NCI-H524 treated with DMSO at 0.1 percent for 48 hours (cell line): ENCODE measurements around the gene MOK.

ENCODE experiments used
- DNase-seq: peaks from one replicate; lab custom pipeline; 2025; lab: John Stamatoyannopoulos, UW

The MOK gene

DNA sequence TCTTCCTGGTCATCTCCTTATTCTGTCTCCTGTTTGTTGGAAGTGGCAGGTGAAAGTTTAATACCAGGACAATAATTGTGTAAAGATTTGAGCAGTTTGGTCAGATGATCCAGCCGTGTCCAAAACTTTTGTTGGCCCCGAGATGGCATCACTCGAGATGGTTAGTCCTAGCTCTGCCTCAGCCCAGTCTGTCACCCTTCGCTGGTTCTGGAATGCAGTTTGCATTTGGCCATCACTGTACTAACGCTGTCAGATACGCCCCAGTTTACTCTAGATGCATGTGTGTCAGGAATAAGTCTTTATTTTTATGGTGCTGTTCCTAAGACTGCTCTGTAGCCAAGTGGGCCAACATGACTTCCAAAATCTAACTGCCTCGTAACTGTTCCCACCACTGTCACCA is 79.6 kb downstream of the MOK start:
- no peak for DNase-seq

GRCh38 chr14:102223682-102224081 is 81.3 kb downstream of the MOK start:
- DNase-seq: no peak

DNA sequence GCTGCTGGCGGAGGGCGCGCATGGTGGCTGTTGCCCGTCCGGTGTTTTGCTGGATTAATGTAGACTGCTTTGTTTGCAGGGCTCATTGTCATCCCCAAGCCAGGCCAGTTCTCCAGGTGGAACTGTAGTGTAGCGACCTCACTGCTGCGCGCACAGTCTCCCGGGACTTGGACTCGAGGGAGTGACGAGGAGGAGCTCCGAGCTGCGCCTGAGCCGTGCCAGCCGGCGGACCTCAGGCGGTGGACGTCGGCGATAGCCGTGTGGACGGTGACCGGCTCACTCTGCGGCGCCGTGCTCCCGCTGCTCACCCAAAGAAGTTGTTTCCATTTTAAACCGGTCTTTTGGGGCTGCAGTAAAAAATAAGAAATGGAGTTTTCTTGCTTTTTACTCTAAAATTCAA is 82.2 kb downstream of the MOK start:
- DNase-seq: no peak

DNA sequence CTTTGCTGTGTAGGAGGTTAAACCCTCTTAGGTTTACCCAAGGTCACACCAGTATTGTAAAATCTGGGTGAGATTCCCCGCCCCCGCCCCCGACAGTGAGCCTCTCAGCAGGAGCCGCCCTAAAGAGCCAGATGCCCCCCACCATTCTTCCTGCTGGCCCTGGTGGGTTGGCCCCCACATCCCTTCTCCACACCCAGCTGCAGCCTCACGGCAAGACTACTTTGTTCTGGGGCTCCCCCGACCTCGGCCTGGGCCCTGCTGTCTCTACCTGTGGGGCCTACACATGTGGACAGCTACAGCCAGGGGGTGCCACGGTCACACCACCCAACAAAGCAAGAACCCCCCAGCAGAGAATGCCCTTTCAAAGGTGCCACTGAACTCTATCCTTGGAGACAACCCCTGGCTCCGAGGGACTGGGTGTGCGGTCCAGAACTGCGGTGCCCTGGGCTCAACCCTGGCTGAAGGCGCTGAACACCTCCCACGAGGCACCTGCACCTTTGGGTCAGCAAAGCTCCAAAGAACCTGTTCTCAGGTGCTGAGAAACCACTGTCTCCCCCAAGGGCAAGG is 82.9 kb downstream of the MOK start:
- no peak for DNase-seq

- no peak for DNase-seq
Observed at GRCh38 chr14:102221026-102221425, 83.9 kb downstream of the MOK start.

- no peak for DNase-seq
Observed at GRCh38 chr14:102220031-102220430, 84.9 kb downstream of the MOK start.

- DNase-seq: no peak
Observed at GRCh38 chr14:102219316-102219715, 85.6 kb downstream of the MOK start.

DNA sequence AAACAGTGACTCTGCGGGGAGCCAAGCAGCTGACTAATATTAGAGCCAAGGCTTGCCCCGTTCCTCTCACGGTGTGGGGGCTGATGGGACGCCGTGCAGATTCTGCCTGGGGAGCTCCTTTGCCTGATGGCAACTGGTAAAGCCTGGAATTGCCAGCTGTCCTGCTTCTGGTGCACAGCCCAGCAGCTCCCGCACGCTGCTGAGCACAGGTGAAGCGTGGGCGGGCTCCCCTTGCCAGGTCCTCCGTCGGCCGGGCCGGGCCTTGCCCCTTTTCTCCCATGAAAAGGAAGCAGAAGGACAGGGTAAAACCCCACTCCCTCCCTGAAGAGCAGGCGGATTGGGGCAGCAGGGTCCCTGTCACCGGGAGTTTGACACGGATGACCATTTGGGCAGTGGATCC is 86.3 kb downstream of the MOK start:
- DNase-seq: no peak

DNA sequence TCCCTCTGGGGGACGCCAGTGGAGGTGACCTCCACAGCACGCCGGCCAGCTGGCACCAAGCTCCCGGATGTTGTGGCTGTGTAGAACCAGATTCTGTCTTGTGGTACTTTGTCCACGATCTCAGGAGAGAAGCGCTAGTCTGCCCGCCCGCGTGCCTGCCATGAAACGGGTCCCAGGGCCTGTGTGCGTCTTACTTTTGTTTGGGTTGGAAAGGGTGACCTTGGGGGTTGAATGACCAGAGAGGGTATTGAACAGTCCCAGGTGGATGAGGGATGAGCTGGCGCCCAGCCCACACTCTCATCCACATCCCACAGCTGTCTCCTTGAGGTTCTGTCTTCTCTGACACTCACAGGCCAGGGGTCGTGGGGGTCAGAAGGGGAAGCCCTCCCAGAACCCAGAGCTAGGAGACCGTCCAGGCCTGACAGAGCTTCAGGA is 87.0 kb downstream of the MOK start:
- no peak for DNase-seq

- no peak for DNase-seq
Observed at GRCh38 chr14:102217399-102217798, 87.6 kb downstream of the MOK start.

- DNase-seq: no peak
Observed at GRCh38 chr14:102215576-102216250, 89.3 kb downstream of the MOK start.

DNA sequence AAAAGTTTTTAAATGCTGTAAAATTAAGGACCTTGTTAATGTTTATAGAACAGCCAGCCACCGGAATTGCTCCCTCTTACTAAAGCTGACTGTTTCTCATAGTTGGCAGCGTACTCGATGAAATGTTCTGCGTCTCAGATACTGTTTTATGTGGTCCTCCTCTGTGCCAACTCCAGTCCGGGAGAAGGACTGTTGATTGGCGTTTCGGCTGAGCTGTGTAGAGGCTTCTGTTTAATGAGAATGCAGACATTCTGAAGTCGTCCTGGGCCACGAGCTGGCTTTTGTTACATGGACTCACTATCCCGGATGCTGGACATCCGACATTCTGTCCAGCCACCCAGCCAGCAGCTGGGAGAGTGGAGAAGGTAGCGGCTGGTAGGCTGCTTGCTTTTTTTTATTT is 89.9 kb downstream of the MOK start:
- DNase-seq: no peak

- DNase-seq: no peak
Observed at GRCh38 chr14:102213984-102214658, 90.8 kb downstream of the MOK start.

DNA sequence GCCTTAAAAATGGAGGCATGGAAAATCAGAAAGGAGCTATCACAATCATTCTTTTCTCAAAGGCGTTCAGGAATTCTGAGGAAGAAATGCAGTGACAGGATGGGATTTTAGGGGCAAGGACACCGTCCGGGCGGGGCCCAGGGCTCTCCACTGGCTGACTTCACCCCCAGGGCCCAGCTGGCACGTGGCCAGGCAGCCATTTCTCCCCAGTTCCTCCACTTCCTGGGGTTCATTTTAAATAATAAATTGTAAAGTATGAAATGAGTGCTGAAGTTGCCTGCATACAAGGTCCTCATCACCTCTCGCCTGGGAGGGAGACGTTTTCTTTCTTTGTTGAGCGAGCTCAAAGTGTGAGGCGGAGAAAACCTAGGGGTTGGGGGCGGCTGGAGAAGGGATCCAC is 91.5 kb downstream of the MOK start:
- no peak for DNase-seq

DNA sequence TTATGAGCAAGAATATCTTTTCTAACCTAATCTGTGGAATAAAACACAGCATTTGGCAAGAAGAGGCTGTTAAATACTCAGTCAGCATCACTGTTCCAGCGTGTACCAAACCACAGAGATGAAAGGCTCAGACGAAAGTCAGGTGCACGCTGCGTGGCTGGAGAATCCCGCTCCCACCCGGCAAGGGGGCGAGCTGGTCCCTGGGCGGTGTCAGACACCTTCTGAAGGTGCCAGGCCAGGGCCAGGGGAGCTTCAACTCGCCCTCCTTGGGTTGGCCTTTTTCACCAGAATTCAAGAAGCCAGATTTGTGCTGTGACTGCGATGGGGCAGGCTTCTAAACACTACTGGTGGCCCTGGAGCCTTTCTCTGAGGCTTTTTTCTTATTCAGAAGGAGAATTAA is 92.1 kb downstream of the MOK start:
- no peak for DNase-seq

GRCh38 chr14:102212356-102212755 is 92.6 kb downstream of the MOK start:
- DNase-seq: no peak

DNA sequence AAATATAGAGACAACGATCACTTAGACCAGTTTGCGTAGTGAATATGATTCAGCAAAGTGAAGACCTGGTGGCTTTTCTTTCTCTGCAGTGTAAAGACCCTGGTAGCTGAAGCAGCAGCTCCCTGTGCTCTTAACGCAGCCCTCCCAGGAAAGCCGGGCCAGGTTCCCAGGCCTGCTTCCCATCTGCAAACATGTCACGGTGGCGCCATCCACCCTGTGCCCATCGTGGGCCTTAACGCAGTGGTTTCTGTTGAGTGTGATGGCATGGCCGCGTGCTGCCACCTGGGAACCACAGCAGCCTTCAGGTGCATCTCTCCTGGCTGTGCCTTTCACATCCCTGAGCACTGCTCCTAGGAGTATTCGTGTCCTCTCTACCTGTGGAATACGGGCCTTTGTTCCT is 93.7 kb downstream of the MOK start:
- DNase-seq: no peak

GRCh38 chr14:102210421-102211042 is 94.4 kb downstream of the MOK start:
- DNase-seq: no peak

- DNase-seq: no peak
Observed at GRCh38 chr14:102209224-102209966, 95.6 kb downstream of the MOK start.

GRCh38 chr14:102208741-102209140 is 96.2 kb downstream of the MOK start:
- DNase-seq: no peak

- no peak for DNase-seq
Observed at GRCh38 chr14:102207831-102208365, 97.1 kb downstream of the MOK start.

- no peak for DNase-seq
Observed at GRCh38 chr14:102206918-102207317, 98.0 kb downstream of the MOK start.
